ENCODE data around the gene COL25A1. TPM values are rescaled to one million over a fixed set of nuclear protein-coding genes. Genes with fewer than 3 reads are reported as not detected.
"Not testable (repeated sequence)": the region's sequence is repeated elsewhere in the genome, so short reads cannot be mapped to it uniquely, and the experiment has no call there.

COL25A1 gene
- total RNA-seq, 1 donor from 2014 or later = 8.6 TPM

DNA sequence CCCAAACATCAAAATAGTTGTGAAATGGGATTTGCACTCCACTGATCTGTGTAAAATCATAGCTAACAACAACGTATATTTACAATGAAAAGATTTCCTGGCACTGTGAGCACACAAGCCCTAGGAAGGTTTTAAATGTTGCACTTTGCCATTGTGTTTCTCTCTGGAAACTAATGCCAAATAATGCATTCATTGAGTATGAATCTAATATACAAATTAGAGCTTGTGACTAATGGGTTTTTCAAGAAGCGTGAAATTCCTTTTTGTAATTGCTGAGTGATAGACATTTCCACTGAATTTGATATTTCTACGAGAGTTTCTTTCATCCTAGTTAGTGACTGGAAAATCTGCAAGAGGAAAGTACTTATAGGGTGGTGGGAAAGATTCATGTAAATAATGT is 135.9 kb downstream of the COL25A1 start:
- DNase-seq = no peak

DNA sequence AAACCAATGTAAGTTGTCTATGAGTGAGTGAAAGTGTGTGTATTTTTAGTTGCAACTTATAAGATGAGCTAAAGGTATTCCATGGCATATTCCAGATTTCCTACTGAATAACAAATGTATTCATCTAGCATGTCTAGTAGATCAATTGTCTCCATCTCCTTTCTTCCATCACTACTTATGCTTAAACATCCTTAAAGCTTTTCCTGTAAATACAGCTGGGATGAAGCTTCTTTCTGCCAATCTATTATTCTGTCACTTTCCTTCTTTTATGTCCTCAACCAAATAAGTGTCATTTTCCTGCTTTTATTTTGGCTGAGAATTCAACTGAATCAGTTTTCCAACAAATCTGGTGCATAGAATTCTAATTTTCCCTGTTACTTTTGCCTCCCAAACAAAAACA is 136.3 kb downstream of the COL25A1 start:
- DNase-seq = no peak

- DNase-seq = no peak
Measured at GRCh38 chr4:109164011-109164410, 138.4 kb downstream of the COL25A1 start.

DNA sequence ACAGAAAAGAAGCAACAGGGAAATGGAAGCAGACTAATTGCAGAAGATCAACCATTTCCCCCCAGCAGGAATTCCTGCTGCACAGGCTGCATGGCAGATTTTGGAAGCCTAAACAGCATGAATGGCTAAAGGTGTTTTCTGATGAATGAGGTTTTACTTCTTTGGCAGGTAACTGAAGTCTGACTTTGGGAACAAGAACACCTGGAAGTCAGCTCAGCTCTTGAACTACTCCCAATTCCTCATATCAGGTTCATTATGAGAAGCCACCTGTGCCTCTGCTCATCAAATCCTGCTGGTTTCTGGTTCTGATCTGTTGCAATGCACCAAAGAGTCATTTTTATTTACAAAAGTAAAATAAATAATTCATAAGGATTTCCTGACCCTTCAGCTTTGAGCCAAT is 139.0 kb downstream of the COL25A1 start:
- DNase-seq = no peak

DNA sequence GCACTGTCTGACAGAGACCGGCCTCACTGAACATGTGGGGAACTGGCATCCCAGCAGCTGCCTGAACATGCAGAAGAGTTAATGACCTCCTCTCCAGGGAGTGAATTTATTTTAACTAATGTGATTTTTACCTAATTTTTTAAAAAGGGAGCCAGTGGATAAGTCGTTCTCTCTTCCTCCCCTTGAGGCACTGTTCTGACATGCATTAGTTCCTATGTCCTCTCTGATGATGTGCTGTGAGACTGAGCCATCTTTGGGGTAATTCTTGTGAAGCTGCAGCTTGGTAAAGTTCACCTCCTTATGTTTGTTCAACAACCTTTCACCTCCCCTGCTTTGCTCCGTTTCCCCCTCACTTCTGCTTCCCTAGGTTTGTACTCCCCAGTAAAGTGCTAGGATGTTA is 139.7 kb downstream of the COL25A1 start:
- DNase-seq = no peak

DNA sequence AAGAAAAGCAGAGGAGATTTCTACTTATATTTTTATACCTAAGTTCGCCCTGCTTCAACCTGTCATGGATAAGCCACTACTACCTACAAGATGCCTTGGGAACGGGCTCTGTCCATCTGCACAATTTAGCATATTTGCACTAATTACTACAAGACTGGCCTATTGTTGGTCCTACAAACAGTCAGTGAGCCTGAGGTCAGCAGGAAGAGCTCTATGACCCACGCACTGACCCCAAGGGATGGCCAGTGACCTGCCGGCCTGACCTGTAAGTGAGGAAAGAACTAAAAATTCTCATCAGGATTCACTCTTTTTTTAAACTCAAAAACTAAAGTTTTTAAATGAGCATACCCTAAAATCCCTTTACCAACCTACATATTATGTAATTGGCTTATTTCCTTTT is 142.0 kb downstream of the COL25A1 start:
- DNase-seq = no peak

- DNase-seq = no peak
Measured at GRCh38 chr4:109157696-109158095, 144.8 kb downstream of the COL25A1 start.

GRCh38 chr4:109157205-109157604 is 145.3 kb downstream of the COL25A1 start:
- DNase-seq = no peak

DNA sequence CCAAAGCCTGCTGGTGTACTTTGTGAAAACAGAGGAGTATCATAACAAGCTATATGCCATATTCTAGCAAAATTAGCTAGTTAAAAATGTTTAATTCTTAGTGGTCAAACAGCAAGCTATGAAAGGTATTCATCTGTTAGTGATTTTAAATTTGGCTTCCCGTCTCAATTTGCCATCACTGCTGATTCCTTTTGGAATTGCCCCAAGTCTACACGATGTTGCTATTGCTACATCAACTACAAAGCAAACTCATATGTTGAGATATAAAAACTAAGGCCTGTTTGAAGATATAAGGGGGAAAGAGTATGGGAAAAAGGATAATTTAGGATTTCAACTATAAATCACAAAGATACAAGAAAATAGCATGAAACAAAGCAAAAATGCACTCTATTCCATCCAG is 146.1 kb downstream of the COL25A1 start:
- no peak for DNase-seq

- no peak for DNase-seq
Measured at GRCh38 chr4:109155682-109156283, 146.7 kb downstream of the COL25A1 start.

GRCh38 chr4:109155084-109155483 is 147.4 kb downstream of the COL25A1 start:
- DNase-seq = no peak

GRCh38 chr4:109154424-109154823 is 148.0 kb downstream of the COL25A1 start:
- DNase-seq = no peak

GRCh38 chr4:109149836-109150235 is 152.6 kb downstream of the COL25A1 start:
- DNase-seq = no peak

DNA sequence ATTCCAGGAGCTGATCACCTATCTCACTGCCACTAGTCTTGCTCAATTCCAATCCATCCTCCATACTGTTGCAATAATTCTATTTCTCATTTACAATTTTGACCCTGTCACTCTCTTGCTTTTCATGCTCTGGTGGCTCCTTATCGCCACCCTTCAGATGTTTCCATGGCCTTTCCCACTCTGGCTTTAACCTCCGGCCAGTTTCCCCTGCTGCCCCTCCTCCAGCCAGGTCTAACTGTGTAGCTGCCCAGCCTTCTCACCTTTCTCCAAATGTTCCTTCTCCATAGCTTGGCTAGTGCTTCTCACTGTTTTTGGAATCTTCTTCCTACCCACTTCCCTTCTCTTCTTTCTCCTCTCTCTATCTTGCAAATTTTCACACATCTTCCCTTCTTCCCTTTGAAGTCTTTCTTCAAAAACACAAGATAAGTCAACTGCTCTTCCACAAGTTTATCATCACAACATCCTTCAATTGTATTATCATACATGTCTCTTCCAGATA is 153.8 kb downstream of the COL25A1 start:
- no peak for DNase-seq

GRCh38 chr4:109147135-109147534 is 155.3 kb downstream of the COL25A1 start:
- DNase-seq = no peak

GRCh38 chr4:109146499-109146898 is 156.0 kb downstream of the COL25A1 start:
- no peak for DNase-seq

DNA sequence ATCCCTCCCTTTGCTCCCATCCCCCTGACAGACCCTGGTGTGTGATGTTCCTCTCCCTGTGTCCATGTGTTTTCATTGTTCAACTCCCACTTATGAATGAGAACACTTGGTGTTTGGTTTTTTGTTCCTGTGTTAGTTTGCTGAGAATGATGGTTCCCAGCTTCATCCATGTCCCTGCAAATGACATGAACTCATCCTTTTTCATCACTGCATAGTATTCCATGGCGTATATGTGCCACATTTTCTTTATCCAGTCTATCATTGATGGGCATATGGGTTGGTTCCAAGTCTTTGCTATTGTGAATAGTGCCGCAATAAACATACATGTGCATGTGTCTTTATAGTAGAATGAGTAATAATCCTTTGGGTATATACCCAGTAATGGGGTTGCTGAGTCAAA is 164.3 kb downstream of the COL25A1 start:
- not testable (repeated sequence) for DNase-seq

DNA sequence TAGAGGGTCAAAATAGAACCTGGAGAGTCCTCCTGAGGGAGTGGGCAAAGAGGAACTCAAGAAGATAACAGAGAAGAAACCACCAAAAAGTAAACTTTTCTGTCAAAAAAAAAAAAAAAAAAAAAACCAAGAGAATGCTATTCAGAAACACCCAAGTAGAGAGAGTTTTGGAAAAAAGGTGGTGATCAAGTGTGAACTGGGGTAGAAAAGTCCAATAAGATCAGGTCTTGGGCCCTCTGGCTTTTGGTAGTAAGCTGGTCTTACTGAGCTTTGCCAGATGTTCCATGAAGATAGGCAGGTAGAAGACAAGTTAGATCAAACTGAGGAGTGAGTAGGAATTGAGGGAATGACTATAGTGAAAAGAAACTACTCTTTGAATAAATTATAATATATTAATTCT is 167.5 kb downstream of the COL25A1 start:
- DNase-seq = no peak

GRCh38 chr4:109134268-109134667 is 168.2 kb downstream of the COL25A1 start:
- no peak for DNase-seq

- DNase-seq = no peak
Measured at GRCh38 chr4:109131559-109131958, 170.9 kb downstream of the COL25A1 start.

- no peak for DNase-seq
Measured at GRCh38 chr4:109128589-109128988, 173.9 kb downstream of the COL25A1 start.

DNA sequence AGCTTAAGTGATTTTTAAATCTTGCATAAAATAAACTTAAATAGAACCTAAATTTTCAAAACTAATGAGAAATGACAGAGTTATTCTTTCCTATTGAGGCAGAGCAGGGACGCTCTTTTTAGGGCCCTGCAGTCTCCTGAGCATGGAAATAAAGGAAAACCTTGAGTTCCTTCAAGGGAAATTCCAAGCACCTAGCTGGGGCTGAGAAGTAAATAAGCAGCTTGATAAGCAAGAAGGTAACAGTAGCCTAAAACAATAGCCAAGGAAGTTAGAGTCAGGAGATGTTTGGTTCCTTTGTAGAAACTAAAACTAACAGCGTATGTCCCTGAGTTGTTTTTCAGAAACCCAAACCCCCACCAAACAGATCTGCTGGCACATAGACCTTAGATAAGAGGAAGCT is 174.6 kb downstream of the COL25A1 start:
- DNase-seq = no peak

- no peak for DNase-seq
Measured at GRCh38 chr4:109126856-109127255, 175.6 kb downstream of the COL25A1 start.

GRCh38 chr4:109125084-109125483 is 177.4 kb downstream of the COL25A1 start:
- DNase-seq = no peak

- no peak for DNase-seq
Measured at GRCh38 chr4:109123951-109124350, 178.5 kb downstream of the COL25A1 start.
